GM23248 (cell line): ENCODE measurements around the gene BSG.

Source experiments
- EZH2 ChIP-seq: fragments of 200-600 bp; sonication (generic); IDR thresholded peaks from 2 replicates; pipeline ENCODE4 v1.6.1; 2018; ENCODE audit warnings: antibody characterized with exemption, mild to moderate bottlenecking; ENCODE audit not compliant: insufficient read depth, poor library complexity, severe bottlenecking
- EZH2phosphoT487 ChIP-seq: fragments of 200-600 bp; sonication (generic); IDR thresholded peaks from 2 replicates; pipeline ENCODE4 v1.6.1; 2018; ENCODE audit warnings: antibody characterized with exemption, moderate library complexity, mild to moderate bottlenecking, low read depth; ENCODE audit not compliant: insufficient read depth

DNA sequence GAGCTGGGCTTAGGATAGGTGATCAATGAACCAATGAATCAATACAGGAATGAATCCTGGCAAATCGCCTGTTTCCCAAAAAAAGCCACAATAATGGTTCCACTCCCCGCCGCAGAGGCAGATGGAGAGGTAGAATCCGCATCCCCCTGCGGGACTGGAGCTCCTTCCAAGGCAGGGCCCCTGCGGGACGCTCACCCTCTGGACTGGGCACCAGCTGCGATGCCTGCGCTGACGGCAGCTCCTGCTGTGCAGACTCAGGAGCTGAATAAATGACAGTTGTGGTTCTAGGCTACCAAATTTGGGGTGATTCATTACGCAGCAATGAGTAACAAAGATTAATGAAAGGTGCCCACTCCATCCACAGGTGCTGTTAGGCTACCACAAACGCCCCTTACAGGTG, 49.7 kb upstream of the BSG start:
- TF ChIP-seq EZH2phosphoT487: no peak
- no peak for TF ChIP-seq EZH2
